Breast epithelium (tissue), 3 donors: Measurements from ENCODE around the gene STARD7.

Experiments
- POLR2A ChIP-seq: fragments of 450-650 bp; IDR thresholded peaks from one replicate; pipeline ENCODE4 v1.6.1; 2016; ENCODE audit warnings: antibody characterized with exemption, mild to moderate bottlenecking, moderate library complexity
- POLR2AphosphoS5 ChIP-seq, 3 donors: sonication (generic); formaldehyde crosslinking; IDR thresholded peaks; one replicate each; pipeline ENCODE4 v1.6.1; 2017; ENCODE audit warnings: antibody characterized with exemption in 3 of 3

DNA sequence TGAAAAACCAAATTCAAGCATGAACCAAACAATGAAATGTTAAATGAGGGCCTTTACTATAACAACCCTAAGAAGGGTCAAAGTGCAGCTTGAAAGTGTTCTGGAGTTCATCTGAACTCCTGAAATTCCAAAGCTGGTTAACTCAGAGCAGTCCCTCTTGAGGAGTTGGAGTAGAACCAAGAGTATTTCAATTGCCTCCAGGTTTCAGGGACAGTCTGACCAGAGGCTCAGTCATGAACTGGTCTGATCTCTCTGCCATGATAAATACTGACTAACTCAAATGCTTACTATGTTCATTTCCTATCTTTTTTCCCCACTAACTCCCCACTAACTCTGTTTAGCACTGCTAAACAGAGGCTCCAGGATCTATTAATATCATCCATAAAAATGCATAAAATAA lies 2.7 kb downstream of the STARD7 start:
- TF ChIP-seq POLR2A (no peak), POLR2AphosphoS5 (IDR thresholded peaks at IDR 0.05) (no peak)
